Stimulated activated CD8-positive, alpha-beta memory T cell treated with anti-CD3 and anti-CD28 coated beads, Interleukin-15, amount 100 ng/mL, for 48 hours (primary cell): ENCODE results near the gene SNAI1.
"Not testable (repeated sequence)": the region's sequence is repeated elsewhere in the genome, so short reads cannot be mapped to it uniquely, and the experiment has no call there.

ENCODE experiments used
- DNase-seq, 2 donors: peaks; one replicate each; pipeline ENCODE4 v3.0.0-alpha.2; 2020; ENCODE audit warnings: low read depth in 2 of 2

SNAI1 gene

DNA sequence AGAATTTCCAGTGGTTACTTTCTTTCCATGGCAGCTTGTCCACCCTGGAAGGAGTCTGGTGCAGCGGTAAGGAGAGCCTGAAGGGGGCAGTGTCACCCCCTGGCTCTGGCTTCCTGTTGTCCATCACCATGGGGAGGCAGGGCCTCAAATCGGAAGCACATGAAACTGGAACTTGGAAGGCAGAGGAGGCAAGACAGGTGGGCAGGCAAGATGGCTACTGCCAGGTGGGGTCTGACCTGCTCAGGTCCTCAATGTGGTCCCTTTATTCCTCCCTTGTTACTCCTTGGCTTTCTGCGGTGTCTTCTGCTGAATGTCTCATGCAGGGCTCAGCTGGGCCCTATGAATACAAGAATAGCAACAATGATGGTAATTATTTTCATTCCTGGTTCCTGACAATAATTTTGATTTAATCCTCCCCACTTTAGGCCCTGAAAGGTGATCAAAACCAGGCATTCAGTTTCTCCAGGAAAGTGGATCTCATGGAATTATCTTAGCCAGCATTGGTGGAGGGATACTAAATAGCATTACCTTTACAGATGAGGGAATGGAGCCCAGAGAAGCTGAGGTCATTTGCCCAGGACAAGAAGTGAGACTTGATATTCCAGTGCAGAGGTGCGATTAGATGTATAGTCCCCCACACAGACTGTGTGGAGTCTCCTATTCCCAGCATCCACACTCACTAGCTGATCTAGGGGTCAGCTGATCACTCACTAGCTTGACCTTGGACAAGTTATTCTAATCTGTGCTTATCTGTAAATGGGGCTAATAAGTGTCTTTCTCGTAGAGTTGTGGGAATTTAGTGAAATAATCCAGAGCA, 17.6 kb upstream of the SNAI1 start:
- DNase-seq: no peak

DNA sequence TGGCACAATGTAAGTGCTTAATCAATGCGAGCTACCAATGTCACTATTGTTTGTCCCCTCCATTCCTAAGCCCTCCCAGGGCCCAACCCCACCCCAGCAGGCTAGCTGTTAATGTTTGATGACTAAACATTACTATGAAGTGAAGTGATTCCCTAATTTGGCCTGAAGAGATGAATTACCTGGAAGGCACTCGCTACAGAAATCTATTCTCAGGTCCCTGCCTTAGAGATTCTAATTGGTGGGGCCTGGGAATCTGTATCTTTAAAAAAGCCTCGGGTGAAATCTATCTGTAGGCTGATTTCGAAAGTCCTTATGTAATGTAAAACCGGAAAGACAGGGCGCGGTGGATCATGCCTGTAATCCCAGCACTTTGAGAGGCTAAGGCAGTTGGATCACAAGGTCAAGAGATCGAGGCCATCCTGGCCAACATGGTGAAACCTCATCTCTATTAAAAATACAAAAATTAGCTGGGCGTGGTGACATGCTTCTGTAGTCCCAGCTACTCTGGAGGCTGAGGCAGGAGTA, 16.9 kb upstream of the SNAI1 start:
- DNase-seq: no peak

DNA sequence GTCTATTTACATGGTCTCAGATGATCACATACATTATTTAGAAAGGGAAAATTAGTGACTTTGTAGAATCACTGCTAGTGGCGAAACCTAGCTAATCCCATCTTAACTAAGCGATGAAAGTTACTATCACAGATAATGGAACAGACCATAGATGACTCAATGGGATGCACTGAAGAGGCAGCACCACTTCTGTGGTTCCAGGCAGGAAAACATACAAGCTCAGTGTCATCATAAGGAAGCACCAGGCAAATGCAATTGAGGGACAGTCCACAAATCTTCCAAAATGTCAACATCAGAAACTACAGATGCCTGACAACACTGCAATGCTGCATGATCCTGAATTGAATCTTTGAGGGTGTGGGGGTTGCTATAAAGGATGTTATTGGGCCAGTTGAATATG, 15.9 kb upstream of the SNAI1 start:
- DNase-seq: no peak

DNA sequence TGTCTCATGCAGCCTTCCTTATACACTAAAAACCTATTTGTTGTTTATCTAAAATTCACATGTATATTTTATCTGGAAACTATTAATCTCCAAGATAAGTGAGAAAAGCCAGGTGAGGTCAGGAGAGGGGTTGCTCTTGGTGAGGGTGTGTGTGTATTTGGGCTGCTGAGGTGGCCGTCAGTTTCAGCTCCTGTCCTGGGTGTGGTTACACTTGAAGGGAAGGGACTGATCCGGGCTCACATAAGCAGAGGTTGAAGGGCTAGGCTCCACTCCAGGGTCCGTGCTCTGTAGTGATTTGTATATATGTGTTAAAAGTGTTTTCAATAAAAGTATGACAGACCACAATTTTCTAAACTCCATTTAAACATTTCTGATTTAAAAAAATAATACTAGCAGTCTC, 13.5 kb upstream of the SNAI1 start:
- no peak for DNase-seq

DNA sequence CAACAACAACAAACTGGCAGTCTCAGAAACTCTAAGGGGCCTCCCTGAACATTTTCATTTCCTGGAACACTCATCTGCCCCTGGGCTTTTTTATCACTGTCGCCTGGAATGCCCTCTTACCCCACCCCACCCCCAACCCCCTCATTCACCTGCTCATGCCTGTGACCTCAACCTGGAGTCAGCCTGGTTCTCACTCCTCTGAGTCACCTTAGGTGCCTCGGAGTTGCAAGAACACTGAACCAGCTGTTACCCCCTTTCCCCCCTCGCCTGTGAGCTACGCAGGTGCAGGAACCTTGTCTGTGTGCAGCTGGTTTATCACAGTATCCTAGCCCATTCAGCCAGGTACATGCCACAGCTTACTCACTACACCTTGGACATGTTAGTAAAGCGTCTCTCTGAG, 12.8 kb upstream of the SNAI1 start:
- DNase-seq: no peak

DNA sequence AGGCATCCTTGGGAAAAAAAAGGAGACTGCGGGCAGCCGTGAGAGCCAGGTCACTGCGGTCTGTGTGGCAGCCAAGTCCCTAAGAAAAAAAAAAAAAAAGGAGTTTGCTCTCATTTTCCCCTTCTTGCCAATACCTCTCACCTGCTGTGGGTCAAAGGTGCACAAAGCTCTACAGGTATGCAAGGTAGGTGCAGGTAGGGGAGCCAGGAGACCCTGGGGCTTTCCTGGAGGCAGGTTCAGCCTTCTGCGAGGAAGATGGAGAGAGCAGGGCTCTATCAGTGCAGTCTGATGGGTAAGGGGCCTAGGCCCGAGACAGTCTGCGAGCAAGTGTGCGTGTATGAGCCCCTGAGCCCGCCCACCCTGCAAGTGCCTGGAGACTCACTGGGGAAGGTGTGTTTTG, 12.3 kb upstream of the SNAI1 start:
- DNase-seq: no peak

DNA sequence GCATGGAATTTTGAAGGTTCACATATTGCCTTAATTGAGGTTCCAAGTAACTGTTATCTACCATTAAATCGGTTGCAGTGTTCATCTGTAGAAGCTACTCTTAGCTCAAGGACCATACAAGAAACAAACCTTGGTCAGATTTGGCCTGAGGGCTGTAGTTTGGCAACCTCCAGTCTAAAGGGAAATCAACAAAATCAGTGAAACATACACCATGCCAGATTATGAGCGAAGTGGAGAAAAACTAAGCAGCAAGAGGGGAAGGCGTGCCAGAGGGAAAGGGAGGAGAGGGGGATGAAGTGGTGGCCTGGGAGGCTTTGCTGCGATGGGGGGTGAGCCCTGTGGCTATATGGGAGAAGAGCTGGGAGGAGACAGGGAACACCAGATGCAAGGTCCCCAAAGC, 8.8 kb upstream of the SNAI1 start:
- DNase-seq: no peak

DNA sequence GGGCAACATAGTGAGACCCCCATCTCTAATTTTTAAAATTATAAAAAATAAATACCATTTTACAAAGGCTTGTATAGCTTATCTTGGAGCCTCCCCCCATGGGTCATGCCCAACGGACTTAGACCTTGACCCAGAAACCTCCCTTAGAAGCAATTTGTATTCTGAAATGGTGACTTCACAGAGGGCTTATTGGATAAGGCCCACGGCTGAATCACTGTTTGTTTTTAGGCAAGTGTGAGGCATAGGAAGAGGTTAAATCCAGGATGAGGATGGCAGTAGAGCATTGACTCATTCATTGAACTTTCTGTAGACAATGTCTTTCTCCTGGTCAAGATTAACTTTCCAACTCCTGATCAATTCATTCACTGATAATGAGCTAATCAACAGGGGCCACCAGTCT, 6.2 kb upstream of the SNAI1 start:
- no peak for DNase-seq

DNA sequence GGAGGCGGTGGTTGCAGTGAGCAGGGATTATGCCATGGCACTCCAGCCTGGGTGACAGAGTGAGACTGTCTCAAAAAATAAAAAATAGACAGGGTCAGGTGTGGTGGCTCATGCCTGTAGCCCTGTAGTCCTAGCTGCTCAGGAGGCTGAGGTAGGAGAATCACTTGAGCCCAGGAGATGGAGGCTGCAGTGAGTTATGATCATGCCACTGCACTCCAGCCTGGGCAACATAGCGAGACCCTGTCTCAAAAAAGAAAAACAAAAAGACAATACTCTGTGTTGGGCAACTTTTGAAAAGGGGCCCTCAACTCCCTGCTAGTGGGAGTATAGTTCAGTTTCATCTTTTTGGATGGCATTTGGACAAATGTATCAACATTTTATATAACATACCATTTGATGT, 5.0 kb upstream of the SNAI1 start:
- not testable (repeated sequence) for DNase-seq

DNA sequence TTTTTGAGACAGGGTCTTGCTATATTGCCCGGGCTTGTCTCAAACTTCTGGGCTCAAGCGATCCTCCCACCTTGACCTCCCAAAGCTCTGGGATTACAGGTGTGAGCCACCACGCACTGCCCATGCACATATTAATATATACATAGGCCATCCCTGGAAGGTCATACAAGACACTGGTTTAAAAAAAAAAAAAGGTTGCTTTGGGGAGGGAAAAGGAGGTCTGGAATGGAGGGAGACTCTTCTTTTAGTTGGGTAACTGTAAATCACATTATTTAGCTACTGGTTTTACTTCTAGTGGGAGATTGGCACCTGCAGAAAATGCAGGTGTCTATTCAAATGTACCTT, 4.1 kb upstream of the SNAI1 start:
- no peak for DNase-seq

DNA sequence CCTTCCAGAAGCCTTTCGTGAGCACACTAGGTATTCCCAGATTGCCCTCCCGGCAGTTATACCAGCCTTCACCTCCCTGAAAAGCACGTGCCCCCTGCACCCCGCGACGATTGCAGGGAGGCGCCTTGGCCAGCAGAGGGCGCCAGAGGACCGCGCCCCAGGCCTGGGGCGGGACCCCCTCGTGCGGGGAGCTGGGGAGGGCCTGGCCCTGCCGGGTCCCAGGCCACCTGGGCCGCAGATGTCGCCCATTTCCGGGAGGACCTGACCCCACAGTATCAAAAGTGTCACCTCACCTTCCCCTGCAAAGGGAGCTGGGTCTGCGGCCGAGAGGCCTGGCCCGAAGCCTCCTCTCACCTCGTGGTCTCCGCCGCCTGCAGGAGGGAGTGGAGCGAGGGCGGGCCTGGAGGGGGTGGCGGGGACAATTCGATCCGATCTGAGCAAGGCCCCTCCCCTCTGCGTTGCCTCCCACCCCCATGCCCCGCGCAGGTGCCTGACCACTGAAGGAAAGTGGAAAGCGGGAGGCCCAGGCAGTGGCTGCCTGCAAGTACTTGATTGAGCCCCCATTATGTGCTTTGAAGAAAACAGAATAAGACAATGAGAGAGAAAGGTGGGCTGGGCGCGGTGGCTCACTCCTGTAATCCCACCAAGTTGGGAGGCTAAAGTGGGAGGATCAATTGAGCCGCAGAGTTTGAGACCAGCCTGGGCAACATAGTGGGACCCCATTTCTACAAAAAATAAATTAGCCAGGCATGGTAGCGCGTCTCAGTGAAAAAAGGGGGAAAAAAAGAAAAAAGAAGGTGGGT, 3.5 kb upstream of the SNAI1 start:
- DNase-seq: peak; percentile 34 to 46

DNA sequence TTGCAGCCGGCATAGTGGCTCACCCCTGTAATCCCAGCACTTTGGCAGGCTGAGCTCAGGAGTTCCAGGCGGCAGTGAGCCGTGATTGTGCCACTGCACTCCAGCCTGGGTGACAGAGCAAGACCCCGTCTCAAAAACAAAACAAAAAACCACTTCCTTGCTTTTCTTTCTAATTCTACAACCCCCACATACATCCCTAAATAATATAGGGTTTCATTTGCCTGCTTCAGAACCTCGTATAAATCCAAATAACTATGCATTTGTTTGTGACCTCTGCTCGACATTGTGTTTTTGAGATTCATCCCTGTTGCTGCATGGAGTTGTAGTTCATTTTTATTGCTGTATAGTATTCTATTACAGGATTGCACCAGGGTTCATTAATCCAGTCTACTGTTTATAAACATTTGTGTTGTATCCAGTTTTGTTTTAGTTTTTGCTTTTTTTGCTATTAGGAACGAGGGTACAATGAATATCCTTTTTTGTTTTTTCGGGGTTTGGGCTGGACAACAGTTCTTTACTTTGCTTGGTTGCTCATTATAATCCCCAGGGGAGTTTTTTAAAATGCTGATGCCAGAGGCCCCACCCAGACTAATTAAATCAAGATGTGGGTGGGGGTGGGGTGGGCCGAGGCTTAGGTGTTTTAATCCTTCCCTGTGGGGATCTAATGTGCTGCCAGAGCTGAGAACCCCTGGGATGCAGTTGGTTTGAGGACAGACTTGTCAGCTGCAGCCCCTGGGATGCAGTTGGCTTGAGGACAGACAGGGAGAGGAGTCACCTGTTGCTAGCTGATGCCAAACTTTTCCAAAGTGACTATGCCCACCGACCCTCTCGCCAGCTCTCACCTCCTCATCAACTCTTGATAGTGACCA, 2.4 kb upstream of the SNAI1 start:
- DNase-seq: no peak

DNA sequence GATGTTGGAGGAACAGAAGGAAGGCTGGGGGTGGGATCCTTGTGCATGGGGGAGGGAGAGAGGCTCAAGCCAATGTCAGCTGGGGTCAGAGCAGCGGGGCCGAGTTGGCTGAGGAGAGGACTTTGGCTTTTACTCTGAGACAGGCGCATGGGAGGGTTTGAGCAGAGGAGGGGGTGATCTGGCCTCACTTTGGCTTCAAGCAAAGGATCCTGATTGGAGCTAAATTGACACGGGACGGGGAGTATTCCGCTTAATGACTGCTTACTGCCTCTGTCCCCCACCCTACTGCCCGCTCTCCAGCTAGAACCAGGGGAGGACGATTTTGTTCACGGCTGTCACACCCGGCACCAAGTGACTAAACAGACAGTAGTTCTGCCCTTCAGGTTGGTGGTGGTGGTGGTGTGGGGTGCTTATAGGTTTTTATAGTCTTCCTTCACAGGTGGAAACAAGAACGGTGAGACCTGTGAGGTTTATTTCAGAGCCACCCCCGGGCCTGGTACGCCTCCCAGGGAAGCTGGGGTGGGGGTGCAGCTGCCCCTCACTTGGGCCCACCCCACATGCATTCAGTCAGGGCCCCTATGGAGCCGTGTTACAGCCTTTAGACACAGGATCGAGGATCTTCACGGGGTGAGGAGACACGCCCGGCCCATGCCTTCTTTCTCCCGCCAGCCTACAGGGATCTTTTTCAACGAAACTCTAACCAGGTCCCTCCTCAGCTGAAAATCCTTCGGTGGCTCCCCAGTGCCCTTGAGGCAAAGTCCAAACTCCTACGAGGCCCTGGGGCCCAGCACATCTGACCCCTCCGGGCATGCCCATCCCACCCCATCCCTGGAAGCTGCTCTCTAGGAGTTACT, 1.3 kb upstream of the SNAI1 start:
- no peak for DNase-seq

DNA sequence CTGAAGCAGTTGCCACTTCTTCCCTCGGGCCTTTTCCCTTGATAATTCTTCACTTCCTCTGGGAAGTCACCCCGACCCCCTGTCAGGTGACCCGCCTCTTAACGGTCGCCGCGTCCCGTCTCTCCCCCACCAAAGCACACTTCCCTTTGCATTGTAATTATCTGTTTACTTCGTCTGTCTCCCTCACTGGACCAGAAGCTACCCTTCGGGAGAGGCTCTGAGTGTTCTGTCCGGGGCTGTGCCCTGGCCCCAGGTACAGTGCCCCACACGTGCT, 771 bp upstream of the SNAI1 start:
- DNase-seq: no peak

DNA sequence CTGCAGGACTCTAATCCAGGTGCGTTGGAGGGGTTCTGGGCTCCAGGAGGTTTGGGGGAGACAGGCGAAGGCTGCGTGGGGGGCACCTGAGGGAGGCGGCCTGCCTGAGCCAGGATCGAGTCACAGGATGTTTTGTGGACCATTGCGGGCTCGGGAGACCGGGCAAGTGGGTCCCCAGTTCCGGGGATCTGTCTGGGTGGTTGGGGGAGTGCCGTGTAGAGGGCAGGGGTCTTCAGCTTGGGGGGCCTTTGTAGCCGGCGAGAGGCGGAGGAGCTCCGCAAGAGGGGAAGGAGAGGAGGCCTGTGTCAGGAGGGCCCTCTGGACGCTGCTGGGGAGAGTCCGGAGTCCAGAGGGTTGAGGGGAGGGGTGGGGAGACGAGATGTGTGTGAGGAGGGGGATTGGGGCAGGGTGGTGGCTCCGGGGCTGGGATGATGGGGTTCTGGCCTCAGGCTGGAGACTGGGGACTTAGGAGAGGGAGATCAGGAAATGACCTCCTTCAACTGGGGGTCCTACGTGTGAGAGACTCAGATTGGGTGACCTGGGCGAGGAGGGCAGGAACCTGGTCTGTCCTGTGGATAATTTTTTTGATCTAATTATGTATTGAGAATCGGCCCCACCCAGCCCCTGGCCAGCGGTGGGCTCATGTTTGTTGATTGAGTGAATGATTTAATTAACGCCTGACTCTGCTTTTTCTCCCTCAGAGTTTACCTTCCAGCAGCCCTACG, 505 bp downstream of the SNAI1 start:
- DNase-seq: no peak

DNA sequence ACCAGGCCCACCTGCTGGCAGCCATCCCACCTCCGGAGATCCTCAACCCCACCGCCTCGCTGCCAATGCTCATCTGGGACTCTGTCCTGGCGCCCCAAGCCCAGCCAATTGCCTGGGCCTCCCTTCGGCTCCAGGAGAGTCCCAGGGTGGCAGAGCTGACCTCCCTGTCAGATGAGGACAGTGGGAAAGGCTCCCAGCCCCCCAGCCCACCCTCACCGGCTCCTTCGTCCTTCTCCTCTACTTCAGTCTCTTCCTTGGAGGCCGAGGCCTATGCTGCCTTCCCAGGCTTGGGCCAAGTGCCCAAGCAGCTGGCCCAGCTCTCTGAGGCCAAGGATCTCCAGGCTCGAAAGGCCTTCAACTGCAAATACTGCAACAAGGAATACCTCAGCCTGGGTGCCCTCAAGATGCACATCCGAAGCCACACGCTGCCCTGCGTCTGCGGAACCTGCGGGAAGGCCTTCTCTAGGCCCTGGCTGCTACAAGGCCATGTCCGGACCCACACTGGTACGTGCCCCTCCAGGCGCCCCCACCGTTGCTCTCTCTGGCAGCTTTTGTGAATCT, 1.1 kb downstream of the SNAI1 start:
- no peak for DNase-seq

DNA sequence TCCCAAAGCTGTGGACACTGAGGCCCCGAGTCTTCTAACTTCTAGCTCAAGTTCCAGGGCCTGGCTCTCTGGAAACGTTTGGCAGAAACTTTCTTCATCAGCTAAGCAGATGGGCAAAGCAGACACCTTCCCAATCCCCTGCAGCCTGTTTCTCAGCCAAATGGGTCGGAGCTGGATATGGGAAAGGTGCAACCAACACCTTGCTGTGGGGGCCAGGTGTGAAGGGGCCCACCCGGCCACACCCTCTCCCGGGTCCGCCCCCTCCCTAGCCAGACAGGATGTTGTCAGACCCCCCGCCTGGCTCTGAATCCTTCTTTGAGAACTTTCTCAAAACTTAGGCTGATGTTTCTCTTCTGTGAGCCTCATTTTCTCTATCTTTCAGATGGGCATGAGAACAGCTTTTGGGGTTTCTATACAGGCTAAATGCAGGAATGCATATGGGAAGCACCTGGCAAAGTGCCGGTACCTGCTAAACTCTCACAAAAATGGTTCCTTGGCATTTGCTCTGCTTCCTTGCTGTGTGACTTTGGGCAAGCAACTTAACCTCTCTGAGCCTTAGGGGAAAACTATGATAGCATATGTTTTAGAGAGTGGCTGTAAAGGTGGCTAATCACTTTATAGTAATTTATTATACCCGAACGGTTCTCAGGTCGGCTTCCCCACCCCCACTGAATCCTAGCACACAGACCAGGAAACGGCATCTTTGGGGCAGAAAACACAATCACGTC, 1.8 kb downstream of the SNAI1 start:
- no peak for DNase-seq

DNA sequence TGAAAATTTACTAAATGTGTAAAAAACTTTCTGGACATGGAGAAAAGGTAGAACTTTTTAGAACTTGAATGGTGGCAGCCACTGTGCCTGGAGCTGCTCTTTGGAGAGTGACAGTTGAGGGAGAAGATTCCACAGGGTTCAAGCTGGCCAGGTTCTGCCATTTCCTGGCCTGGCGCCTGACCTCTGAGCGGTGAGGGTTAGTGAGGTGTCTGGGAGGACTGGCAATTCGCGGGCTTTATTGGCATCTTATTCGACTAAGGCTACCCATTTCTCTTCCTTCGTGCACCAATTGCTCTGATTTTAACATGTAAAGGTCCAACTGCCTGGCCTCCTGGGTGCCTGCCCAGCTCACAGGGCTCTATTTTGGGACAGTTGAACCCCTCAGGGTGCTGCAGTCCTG, 2.4 kb downstream of the SNAI1 start:
- DNase-seq: no peak

DNA sequence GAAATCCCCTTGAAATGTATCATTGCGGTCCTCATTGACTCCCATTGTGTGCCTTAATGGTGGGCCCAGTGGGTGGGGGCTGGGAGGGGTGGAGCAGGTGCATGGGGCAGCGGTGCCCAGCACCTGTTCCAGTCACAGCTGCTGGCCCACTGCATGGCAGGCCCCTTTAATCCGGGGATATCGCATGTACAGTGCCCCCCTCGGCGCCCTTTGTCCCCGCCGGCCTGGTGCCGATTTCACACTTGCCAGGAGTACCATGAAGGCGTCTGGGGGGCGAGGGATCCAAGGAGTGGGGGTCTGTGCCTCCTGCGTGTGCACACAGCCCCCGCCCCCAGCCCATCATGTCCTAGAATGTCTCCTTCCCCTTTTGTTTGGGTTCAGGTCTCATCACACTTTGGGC, 2.8 kb downstream of the SNAI1 start:
- DNase-seq: no peak

DNA sequence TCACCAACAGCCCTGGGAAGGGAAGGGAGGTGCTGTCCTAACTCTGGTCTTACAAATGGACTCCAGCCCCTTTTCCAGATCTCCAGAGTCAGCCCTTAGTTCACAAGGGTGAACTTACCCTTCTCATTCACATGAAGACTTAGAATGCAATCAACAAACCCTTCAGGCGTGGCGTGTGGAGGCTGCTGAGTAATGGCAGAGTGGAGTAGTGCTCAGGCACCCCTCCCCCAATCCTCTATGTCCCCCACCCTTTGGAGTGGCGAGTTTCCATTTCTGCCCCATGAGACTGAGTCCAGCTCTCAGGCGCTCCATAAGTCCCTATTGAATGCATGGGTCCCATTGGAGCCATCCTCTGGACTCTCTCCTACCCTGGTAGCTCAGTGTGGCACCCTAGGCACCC, 3.3 kb downstream of the SNAI1 start:
- DNase-seq: no peak
